Transverse colon (tissue), 4 donors: ENCODE data around the gene DPH6. TPM values are rescaled to one million over a fixed set of nuclear protein-coding genes. Genes with fewer than 3 reads are reported as not detected.

Experiments
- DNase-seq: peaks from one replicate; pipeline ENCODE4 v3.0.0-alpha.2; 2019
- H3K27ac ChIP-seq, 4 donors: fragments of 200-600 bp; sonication (generic); 2 replicates each; pipeline ENCODE4 v1.5.1; 2016 to 2018; ENCODE audit warnings: inconsistent platforms in 4 of 4
- H3K27me3 ChIP-seq: fragments of 200-600 bp; sonication (generic); 2 replicates; pipeline ENCODE4 v1.5.1; 2017; ENCODE audit warnings: inconsistent platforms
- H3K36me3 ChIP-seq, 4 donors: fragments of 200-600 bp; sonication (generic); 2 replicates each; pipeline ENCODE4 v1.5.1; 2017 to 2019; ENCODE audit warnings: inconsistent platforms in 4 of 4
- H3K4me1 ChIP-seq, 4 donors: fragments of 200-600 bp; sonication (generic); 2 replicates each; pipeline ENCODE4 v1.5.1; 2017 to 2020; ENCODE audit warnings: inconsistent platforms in 4 of 4
- H3K4me3 ChIP-seq, 4 donors: fragments of 200-600 bp; sonication (generic); 1 replicate in 1 of 4; 2 replicates in 3 of 4; pipeline versions ENCODE4 v1.5.1 to v1.6.1; 2017 to 2019; ENCODE audit warnings: inconsistent platforms in 4 of 4
- H3K9me3 ChIP-seq, 2 donors: fragments of 200-600 bp; sonication (generic); 2 replicates each; pipeline ENCODE4 v1.5.1; 2017 to 2019; ENCODE audit warnings: inconsistent platforms in 2 of 2
- EP300 ChIP-seq: sonication (generic); formaldehyde crosslinking; IDR thresholded peaks from one replicate; pipeline ENCODE4 v1.6.1; 2017; ENCODE audit warnings: antibody characterized with exemption, low read depth
- POLR2A ChIP-seq: fragments of 450-650 bp; IDR thresholded peaks from one replicate; pipeline ENCODE4 v1.6.1; 2016; ENCODE audit warnings: antibody characterized with exemption, mild to moderate bottlenecking, moderate library complexity
- POLR2AphosphoS5 ChIP-seq, 3 donors: sonication (generic); formaldehyde crosslinking; IDR thresholded peaks; one replicate each; pipeline ENCODE4 v1.6.1; 2016; ENCODE audit warnings: antibody characterized with exemption in 3 of 3
- WGBS, 2 donors: methylation state at CpG; one replicate each; pipeline ENCODE4 v1.1.5; 2018; ENCODE audit warnings: low coverage in 1 of 2; 5-methylcytosine and 5-hydroxymethylcytosine counted together
- in situ Hi-C, 4 donors: fragments of 200-750 bp; cut with MboI; loops; one replicate each; pipeline versions ENCODE4 v1.15.0 to v1.15.1; 2017; ENCODE audit warnings: low sequenced_read_pairs in 3 of 4, low pct_ligation_motif_present in 1 of 4, low pct_unique_long_range_greater_than_20kb in 1 of 4
- intact Hi-C: fragments of 100-400 bp; cut with DNase I; formaldehyde crosslinking; loops from one replicate; pipeline ENCODE4 v1.15.1; 2023; ENCODE audit warnings: low total_unique reads
- total RNA-seq, 4 donors: library from RNA; depleted of rRNA; stranded (reverse); fragments of >200 nt; gene quantifications; one replicate each; pipeline ENCODE4 v1.1.0, GENCODE V29; 2016
- TF ChIP-seq, protein P1 (sequence below), 5 experiments: fragments of 200-600 bp in 3 of 5; fragments of 450-650 bp in 2 of 5; sonication (generic) in 3 of 5; IDR thresholded peaks; 1 replicate in 2 of 5; 2 replicates in 3 of 5; pipeline ENCODE4 v1.5.1; 2016 to 2017; ENCODE audit warnings: antibody characterized with exemption in 5 of 5, inconsistent platforms in 3 of 5, mild to moderate bottlenecking in 2 of 5, moderate library complexity in 1 of 5

The DPH6 gene
- total RNA-seq, 4 donors from 2014 or later, result 20.6 to 76.7 (median 39.9) TPM

DNA sequence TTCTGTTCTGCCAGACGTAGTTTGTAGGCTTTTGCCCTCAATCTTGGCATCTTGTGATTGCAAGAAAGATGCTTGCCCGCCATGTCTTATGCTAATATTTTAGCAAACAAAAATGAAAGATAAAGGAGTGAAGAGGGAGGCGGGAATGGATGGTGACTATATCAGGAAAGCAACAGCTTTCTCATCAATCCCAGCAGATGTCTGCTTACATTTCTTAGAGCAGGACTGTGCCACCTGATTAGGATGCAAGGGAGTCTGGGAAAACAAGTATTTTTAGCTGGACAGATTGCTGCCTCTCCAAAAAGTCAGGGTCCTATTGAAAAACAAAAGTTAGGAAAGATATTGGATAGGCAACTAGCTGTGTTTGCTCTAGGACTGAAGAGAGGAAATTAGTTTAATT lies 34.6 kb upstream of the DPH6 start:
- TF ChIP-seq, protein P1, sequence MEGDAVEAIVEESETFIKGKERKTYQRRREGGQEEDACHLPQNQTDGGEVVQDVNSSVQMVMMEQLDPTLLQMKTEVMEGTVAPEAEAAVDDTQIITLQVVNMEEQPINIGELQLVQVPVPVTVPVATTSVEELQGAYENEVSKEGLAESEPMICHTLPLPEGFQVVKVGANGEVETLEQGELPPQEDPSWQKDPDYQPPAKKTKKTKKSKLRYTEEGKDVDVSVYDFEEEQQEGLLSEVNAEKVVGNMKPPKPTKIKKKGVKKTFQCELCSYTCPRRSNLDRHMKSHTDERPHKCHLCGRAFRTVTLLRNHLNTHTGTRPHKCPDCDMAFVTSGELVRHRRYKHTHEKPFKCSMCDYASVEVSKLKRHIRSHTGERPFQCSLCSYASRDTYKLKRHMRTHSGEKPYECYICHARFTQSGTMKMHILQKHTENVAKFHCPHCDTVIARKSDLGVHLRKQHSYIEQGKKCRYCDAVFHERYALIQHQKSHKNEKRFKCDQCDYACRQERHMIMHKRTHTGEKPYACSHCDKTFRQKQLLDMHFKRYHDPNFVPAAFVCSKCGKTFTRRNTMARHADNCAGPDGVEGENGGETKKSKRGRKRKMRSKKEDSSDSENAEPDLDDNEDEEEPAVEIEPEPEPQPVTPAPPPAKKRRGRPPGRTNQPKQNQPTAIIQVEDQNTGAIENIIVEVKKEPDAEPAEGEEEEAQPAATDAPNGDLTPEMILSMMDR (IDR thresholded peaks at IDR 0.05), result no peak
- TF ChIP-seq EP300, result no peak
- TF ChIP-seq POLR2A, result no peak
- TF ChIP-seq POLR2AphosphoS5 (IDR thresholded peaks at IDR 0.05), result no peak
- Histone ChIP-seq H3K9me3 (no peaks in the 10 kb centered on the region), H3K36me3 (no peaks in the 10 kb centered on the region), H3K4me3 (no peak overlapping the region), H3K27me3 (no peaks in the 10 kb centered on the region), H3K27ac (no peak overlapping the region), H3K4me1 (no peaks in the 10 kb centered on the region)
- in situ Hi-C loops, result no loop called here
- DNase-seq, result no peak
- 55 to 69% methylated on average over 2 to 3 of the region's 3 CpGs for WGBS, 2 donors
- intact Hi-C loops, result no loop called here

GRCh38 chr15:35567392-35567791 lies 21.4 kb upstream of the DPH6 start:
- DNase-seq, result no peak
- Histone ChIP-seq H3K4me3 (no peak overlapping the region), H3K27me3 (no peaks in the 10 kb centered on the region), H3K4me1 (peaks cover 0 to 4% (median 0%) of the 10 kb centered on the region in 4 donors), H3K36me3 (no peaks in the 10 kb centered on the region), H3K27ac (no peak overlapping the region), H3K9me3 (no peaks in the 10 kb centered on the region)
- intact Hi-C loops, result no loop called here
- in situ Hi-C loops, result no loop called here
- 100% methylated on average over 1 of the region's 1 CpG; no CpG with 5 or more reads in 1 of the 2 donors for WGBS, 2 donors
- TF ChIP-seq POLR2A (no peak), EP300 (no peak), POLR2AphosphoS5 (IDR thresholded peaks at IDR 0.05) (no peak)
- TF ChIP-seq, protein P1 (IDR thresholded peaks at IDR 0.05), result no peak

- Histone ChIP-seq H3K4me1 (peaks cover 0 to 4% (median 0%) of the 10 kb centered on the region in 4 donors), H3K36me3 (no peaks in the 10 kb centered on the region), H3K27ac (no peak overlapping the region), H3K9me3 (no peaks in the 10 kb centered on the region), H3K4me3 (no peak overlapping the region), H3K27me3 (no peaks in the 10 kb centered on the region)
- TF ChIP-seq, protein P1 (IDR thresholded peaks at IDR 0.05), result no peak
- TF ChIP-seq POLR2AphosphoS5 (IDR thresholded peaks at IDR 0.05) (no peak), POLR2A (no peak), EP300 (no peak)
- in situ Hi-C loops (no loop called here), intact Hi-C loops (no loop called here)
- no peak for DNase-seq
- WGBS, 2 donors, result 90 to 93% methylated on average over 3 of the region's 3 CpGs
Observed at GRCh38 chr15:35566991-35567390, 21.0 kb upstream of the DPH6 start.

GRCh38 chr15:35565901-35566300 lies 19.9 kb upstream of the DPH6 start:
- no peak for DNase-seq
- H3K4me3 ChIP-seq, result no peak overlapping the region
- H3K9me3 ChIP-seq, result no peaks in the 10 kb centered on the region
- no peaks in the 10 kb centered on the region for H3K27me3 ChIP-seq
- no peak overlapping the region for H3K27ac ChIP-seq
- peaks cover 0 to 4% (median 0%) of the 10 kb centered on the region in 4 donors for H3K4me1 ChIP-seq
- TF ChIP-seq POLR2A (no peak), POLR2AphosphoS5 (IDR thresholded peaks at IDR 0.05) (no peak), EP300 (no peak)
- TF ChIP-seq, protein P1 (IDR thresholded peaks at IDR 0.05), result no peak
- 83 to 93% methylated on average over 3 of the region's 3 CpGs for WGBS, 2 donors
- intact Hi-C loops, result no loop called here
- in situ Hi-C loops, result no loop called here
- no peaks in the 10 kb centered on the region for H3K36me3 ChIP-seq
